Esophagus squamous epithelium (tissue), 5 donors: Measurements from ENCODE around the gene GPALPP1. TPM values are rescaled to one million over a fixed set of nuclear protein-coding genes. Genes with fewer than 3 reads are reported as not detected.
A peak's percentile ranks its signal among the peaks of the same experiment; 100 is the strongest.

Experiments used
- DNase-seq: peaks from one replicate; lab custom pipeline; 2025; lab: John Stamatoyannopoulos, UW
- H3K27ac ChIP-seq, 4 donors: fragments of 200-600 bp; sonication (generic); one replicate each; pipeline ENCODE4 v1.5.1; 2016 to 2019; ENCODE audit warnings: mild to moderate bottlenecking in 1 of 4
- H3K27me3 ChIP-seq, 4 donors: fragments of 200-600 bp; sonication (generic); 1 replicate in 3 of 4; 2 replicates in 1 of 4; pipeline versions ENCODE4 v1.5.1 to v1.6.0; 2017 to 2021; ENCODE audit warnings: antibody characterized with exemption in 1 of 4
- H3K36me3 ChIP-seq, 3 donors: fragments of 200-600 bp; sonication (generic); one replicate each; pipeline ENCODE4 v1.5.1; 2016 to 2019
- H3K4me1 ChIP-seq, 3 donors: fragments of 200-600 bp; sonication (generic); one replicate each; pipeline ENCODE4 v1.5.1; 2017 to 2019
- H3K4me3 ChIP-seq, 4 donors: fragments of 200-600 bp; sonication (generic); 1 replicate in 3 of 4; 2 replicates in 1 of 4; pipeline ENCODE4 v1.5.1; 2016 to 2019; ENCODE audit warnings: mild to moderate bottlenecking in 2 of 4, moderate library complexity in 1 of 4
- H3K9me3 ChIP-seq, 3 donors: fragments of 200-600 bp; sonication (generic); one replicate each; pipeline ENCODE4 v1.5.1; 2016 to 2019
- CTCF ChIP-seq, 6 experiments: fragments of 450-650 bp in 4 of 6; fragments of 200-600 bp in 2 of 6; sonication (generic) in 2 of 6; IDR thresholded peaks; one replicate each; pipeline ENCODE4 v1.5.1; 2016 to 2019; ENCODE audit warnings: antibody characterized with exemption in 6 of 6, mild to moderate bottlenecking in 4 of 6, moderate library complexity in 4 of 6
- POLR2A ChIP-seq, 4 donors: fragments of 450-650 bp; IDR thresholded peaks; one replicate each; pipeline ENCODE4 v1.6.1; 2017; ENCODE audit warnings: antibody characterized with exemption in 4 of 4, mild to moderate bottlenecking in 4 of 4, moderate library complexity in 3 of 4
- WGBS, 2 donors: methylation state at CpG; one replicate each; pipeline ENCODE4 v1.1.5; 2018; 5-methylcytosine and 5-hydroxymethylcytosine counted together
- intact Hi-C: fragments of 100-400 bp; cut with DNase I; formaldehyde crosslinking; loops from one replicate; pipeline ENCODE4 v1.15.0; 2022
- total RNA-seq, 4 donors: library from RNA; depleted of rRNA; stranded (reverse); fragments of >200 nt; gene quantifications; one replicate each; pipeline ENCODE4 v1.1.0, GENCODE V29; 2016
- donor health status: DM: yes; HTN: yes; CAD: no.

GPALPP1 gene
- total RNA-seq, 4 donors from 2014 or later, result 10.5 to 29.6 (median 14.4) TPM

- no peak for DNase-seq
- Histone ChIP-seq H3K9me3 (no peaks in the 10 kb centered on the region), H3K27me3 (no peaks in the 10 kb centered on the region), H3K27ac (no peak overlapping the region), H3K4me3 (no peak overlapping the region), H3K36me3 (peaks cover 0 to 9% (median 0%) of the 10 kb centered on the region in 3 donors), H3K4me1 (no peaks in the 10 kb centered on the region)
- intact Hi-C loops, result no loop called here
- 91% methylated on average over 1 of the region's 1 CpG for WGBS, 2 donors
- TF ChIP-seq POLR2A (IDR thresholded peaks at IDR 0.05) (no peak), CTCF (IDR thresholded peaks at IDR 0.05) (no peak)
These were observed 50.8 kb downstream of the GPALPP1 start for GRCh38 chr13:45040173-45040572.

- Histone ChIP-seq H3K9me3 (no peaks in the 10 kb centered on the region), H3K4me1 (no peaks in the 10 kb centered on the region), H3K27me3 (no peaks in the 10 kb centered on the region), H3K4me3 (no peak overlapping the region), H3K36me3 (peaks cover 0 to 9% (median 0%) of the 10 kb centered on the region in 3 donors), H3K27ac (no peak overlapping the region)
- 48 to 62% methylated on average over 3 of the region's 3 CpGs for WGBS, 2 donors
- intact Hi-C loops, result no loop called here
- TF ChIP-seq CTCF (IDR thresholded peaks at IDR 0.05) (no peak), POLR2A (IDR thresholded peaks at IDR 0.05) (no peak)
- no peak for DNase-seq
These were observed 51.3 kb downstream of the GPALPP1 start for GRCh38 chr13:45040622-45041021.

- H3K36me3 ChIP-seq, result peaks cover 0 to 9% (median 0%) of the 10 kb centered on the region in 3 donors
- no peak for DNase-seq
- H3K4me3 ChIP-seq, result no peak overlapping the region
- 76 to 79% methylated on average over 3 of the region's 3 CpGs for WGBS, 2 donors
- H3K27ac ChIP-seq, result no peak overlapping the region
- H3K9me3 ChIP-seq, result no peaks in the 10 kb centered on the region
- peaks cover 0 to 11% (median 0%) of the 10 kb centered on the region in 3 donors for H3K4me1 ChIP-seq
- TF ChIP-seq POLR2A (IDR thresholded peaks at IDR 0.05) (no peak), CTCF (IDR thresholded peaks at IDR 0.05) (no peak)
- intact Hi-C loops, result no loop called here
- no peaks in the 10 kb centered on the region for H3K27me3 ChIP-seq
These were observed 53.2 kb downstream of the GPALPP1 start for GRCh38 chr13:45042539-45042938.

GRCh38 chr13:45046445-45046844 is 57.1 kb downstream of the GPALPP1 start:
- DNase-seq, result no peak
- H3K4me3 ChIP-seq, result peak overlapping the region in 3 of 4 donors; percentile 43 to 48 (median 45)
- no peaks in the 10 kb centered on the region for H3K9me3 ChIP-seq
- WGBS, 2 donors, result 85% methylated on average over 4 of the region's 4 CpGs
- TF ChIP-seq CTCF (IDR thresholded peaks at IDR 0.05) (no peak), POLR2A (IDR thresholded peaks at IDR 0.05) (no peak)
- H3K27me3 ChIP-seq, result no peaks in the 10 kb centered on the region
- H3K27ac ChIP-seq, result no peak overlapping the region
- peaks cover 0 to 18% (median 0%) of the 10 kb centered on the region in 3 donors for H3K4me1 ChIP-seq
- intact Hi-C loops, result loop anchor here (2.0 kb wide), 1 partner anchor 234 kb away; no protein-coding TSS in a partner anchor
- no peaks in the 10 kb centered on the region for H3K36me3 ChIP-seq

GRCh38 chr13:45047394-45048310 is 58.3 kb downstream of the GPALPP1 start:
- peak overlapping the region; percentile 22 to 48 (median 44) for H3K4me3 ChIP-seq
- DNase-seq, result no peak
- TF ChIP-seq POLR2A (IDR thresholded peaks at IDR 0.05) (no peak), CTCF (IDR thresholded peaks at IDR 0.05) (peak; percentile 72 to 96 (median 90))
- no peaks in the 10 kb centered on the region for H3K36me3 ChIP-seq
- intact Hi-C loops, result loop anchor here (2.0 kb wide), 1 partner anchor 233 kb away; no protein-coding TSS in a partner anchor
- H3K27me3 ChIP-seq, result no peaks in the 10 kb centered on the region
- 16 to 17% methylated on average over 10 of the region's 10 CpGs for WGBS, 2 donors
- no peak overlapping the region for H3K27ac ChIP-seq
- H3K4me1 ChIP-seq, result peaks cover 0 to 20% (median 0%) of the 10 kb centered on the region in 3 donors
- no peaks in the 10 kb centered on the region for H3K9me3 ChIP-seq
